ENCODE measurements around the gene U2AF1L4. TPM values are rescaled to one million over a fixed set of nuclear protein-coding genes. Genes with fewer than 3 reads are reported as not detected.

U2AF1L4 gene
- total and polyA plus RNA-seq, 2 of the 4 experiments (the other 2 are of a cell fraction): 6.1 to 15.0 TPM

- no peak overlapping the region for H3K14ac ChIP-seq (replicated peaks; ENCODE audit: low read depth, low read length)
- CTCF ChIA-PET: no interaction called here
- H2BK120ac ChIP-seq (ENCODE audit: low read depth, low read length): no peak overlapping the region
- no peak overlapping the region for H4K5ac ChIP-seq (ENCODE audit: low read depth, low read length)
- no peaks in the 10 kb centered on the region for H3K9me3 ChIP-seq (ENCODE audit: control insufficient read depth, insufficient read depth, low read length)
- H2BK20ac ChIP-seq (ENCODE audit: low read depth, low read length): no peak overlapping the region
- H3K4me2 ChIP-seq (ENCODE audit: low read depth, low read length): no peak overlapping the region
- H4K8ac ChIP-seq (ENCODE audit: low read depth in 2 of 2, low read length in 2 of 2): no peak overlapping the region
- no peak overlapping the region for H3K18ac ChIP-seq (ENCODE audit: low read depth, low read length)
- no peak overlapping the region for H2AFZ ChIP-seq (replicated peaks; ENCODE audit: low read length, poor library complexity)
- no peak overlapping the region for H3K27ac ChIP-seq (ENCODE audit: insufficient read depth, low read length)
- peaks cover 14% of the 10 kb centered on the region for H3K36me3 ChIP-seq (ENCODE audit: control insufficient read depth, insufficient read depth, low read length)
- H4K91ac ChIP-seq (ENCODE audit: insufficient read depth, low read depth, low read length): no peak overlapping the region
- no peak overlapping the region for H3K56ac ChIP-seq (ENCODE audit: extremely low read depth, insufficient read depth, low read length)
- H3K4me1 ChIP-seq (ENCODE audit: control insufficient read depth, insufficient read depth, low read length): no peaks in the 10 kb centered on the region
- H2AK5ac ChIP-seq (ENCODE audit: low read depth, low read length): no peak overlapping the region
- 100% methylated on average over 3 of the region's 10 CpGs; no CpG with 5 or more reads in 1 of the 2 experiments for WGBS, 2 experiments (ENCODE audit: extremely low coverage in 2 of 2, insufficient read length in 1 of 2)
- H2BK5ac ChIP-seq (ENCODE audit: low read depth, low read length, poor library complexity, severe bottlenecking): no peak overlapping the region
- H2BK15ac ChIP-seq (ENCODE audit: low read depth, low read length): no peak overlapping the region
- no peak overlapping the region for H3K23ac ChIP-seq (ENCODE audit: low read depth, low read length)
- H3K4me3 ChIP-seq (ENCODE audit: insufficient read depth, low read depth, low read length): no peak overlapping the region
- no peak overlapping the region for H3K4ac ChIP-seq (ENCODE audit: low read depth, low read length)
- dilution Hi-C loops (cut with HindIII; ENCODE audit: low sequenced_read_pairs, unreplicated experiment): no loop called here
- no peaks in the 10 kb centered on the region for H3K9me1 ChIP-seq (ENCODE audit: insufficient read depth, low read length)
- no peaks in the 10 kb centered on the region for H3K79me1 ChIP-seq (ENCODE audit: low read depth in 1 of 2, low read length in 2 of 2)
- POLR2A ChIA-PET (ENCODE audit: unreplicated experiment): no interaction called here
- no peaks in the 10 kb centered on the region for H4K20me1 ChIP-seq (ENCODE audit: insufficient read depth, low read length)
- DNase-seq: no peak
- no TSS peak for BruUV-seq (replicated peaks)
- no peaks in the 10 kb centered on the region for H3K27me3 ChIP-seq (ENCODE audit: control insufficient read depth, insufficient read depth, low read length)
- no peak for ATAC-seq (ENCODE audit: low read depth)
- no peak overlapping the region for H2AK9ac ChIP-seq (replicated peaks; ENCODE audit: low read depth, low read length, poor library complexity)
- TF ChIP-seq ELK1 (IDR thresholded peaks at IDR 0.05; ENCODE audit: borderline replicate concordance, low read depth, low read length) (no peak), NFE2L2 (IDR thresholded peaks at IDR 0.05; ENCODE audit: low read depth, low read length) (no peak), SMC3 (IDR thresholded peaks at IDR 0.05; ENCODE audit: low read depth, low read length) (no peak), FOS (IDR thresholded peaks at IDR 0.05; ENCODE audit: low read depth, low read length) (no peak), MAZ (IDR thresholded peaks at IDR 0.05; ENCODE audit: borderline replicate concordance, low read depth, low read length) (no peak), RCOR1 (IDR thresholded peaks at IDR 0.05; ENCODE audit: insufficient replicate concordance, low read length) (no peak), CEBPB (IDR thresholded peaks at IDR 0.05; ENCODE audit: low read depth, low read length) (no peak), RFX5 (IDR thresholded peaks at IDR 0.05; ENCODE audit: low read depth, low read length) (no peak), CTCF (conservative IDR thresholded peaks at IDR 0.05; ENCODE audit: low read depth, low read length) (no peak), BHLHE40 (IDR thresholded peaks at IDR 0.05; ENCODE audit: low read depth, low read length) (no peak), MAFK (IDR thresholded peaks at IDR 0.05; ENCODE audit: low read depth, low read length) (no peak), POLR2A (IDR thresholded peaks at IDR 0.05; ENCODE audit: low read depth, low read length) (no peak), CHD1 (IDR thresholded peaks at IDR 0.05; ENCODE audit: low read depth, low read length) (no peak), MXI1 (IDR thresholded peaks at IDR 0.05; ENCODE audit: borderline replicate concordance, low read depth, low read length) (no peak)
- H3K9ac ChIP-seq (ENCODE audit: low read depth, low read length): no peak overlapping the region
- intact Hi-C loops (cut with micrococcal nuclease): no loop called here
- in situ Hi-C loops (cut with MboI; ENCODE audit: low sequenced_read_pairs): no loop called here
Measured at GRCh38 chr19:35785339-35785627, 40.1 kb upstream of the U2AF1L4 start.
